ENCODE data around the gene EEF1AKMT4. TPM values are rescaled to one million over a fixed set of nuclear protein-coding genes. Genes with fewer than 3 reads are reported as not detected.
A peak's percentile ranks its signal among the peaks of the same experiment; 100 is the strongest.

Gene EEF1AKMT4
- total and polyA plus RNA-seq, 10 of the 15 experiments (the other 5 are each of a cell fraction or from before 2014, with no cell fraction given), result 7.5 to 26.8 (median 18.3) TPM

DNA sequence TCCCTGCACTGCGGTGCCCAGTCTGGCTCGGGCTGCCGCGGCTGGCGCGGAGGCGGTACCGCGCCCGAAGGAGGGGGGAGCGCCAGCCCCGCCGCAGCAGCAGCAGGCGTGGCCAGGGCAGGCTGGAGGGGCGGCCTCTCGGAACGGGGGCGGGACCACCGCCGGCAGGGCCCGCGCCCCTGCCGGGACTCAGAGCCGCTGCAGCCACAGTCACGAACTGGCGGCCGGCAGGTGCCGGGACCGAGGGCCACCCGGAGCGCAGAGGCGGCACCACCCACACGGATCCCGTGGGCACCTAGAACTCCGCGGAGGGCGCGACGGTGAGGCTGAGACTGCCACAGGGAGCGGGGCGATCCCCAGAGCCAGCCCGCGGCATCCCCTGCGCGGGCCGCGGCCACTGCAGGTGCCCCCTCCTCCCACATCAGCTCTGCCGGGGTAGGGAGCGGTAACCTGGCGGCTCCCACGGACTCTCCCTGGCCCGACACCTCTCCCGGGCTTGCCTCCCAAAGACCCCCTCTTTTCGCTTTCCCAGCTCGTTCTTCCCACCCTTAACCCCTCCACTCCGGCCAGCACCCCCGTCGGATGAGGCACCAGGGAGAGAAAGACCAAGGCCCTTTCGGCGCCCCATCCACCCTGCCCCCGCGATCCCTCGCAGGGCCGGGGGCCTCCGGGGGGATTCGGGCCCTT, 19.9 kb upstream of the EEF1AKMT4 start, which contains the start of gene VWA5B2:
Gene VWA5B2 (plus strand): TSS at position 192 of the 687 bp plus-strand sequence. CDS start 944 bp downstream, outside the sequence.
- H2AFZ ChIP-seq (ENCODE audit: control insufficient read depth, low read depth, low read length), result peak within 1 kb of the TSS; percentile 51
- BruUV-seq (replicated peaks), result no TSS peak
- H3K36me3 ChIP-seq (ENCODE audit: control insufficient read depth in 2 of 2, insufficient read depth in 2 of 2, low read length in 1 of 2), result no peaks in the 10 kb centered on the region

More for the DNA sequence above, 19.9 kb upstream of the EEF1AKMT4 start, which contains the start of gene VWA5B2:
- Histone ChIP-seq H3K9me3 (replicated peaks; ENCODE audit: control insufficient read depth, insufficient read depth, low read length) (no peaks in the 10 kb centered on the region), H3K27ac (ENCODE audit: control insufficient read depth, insufficient read depth) (no peak within 1 kb of the TSS), H3K4me2 (ENCODE audit: control insufficient read depth, insufficient read depth) (peak within 1 kb of the TSS; percentile 77; the same call in 1 of the 2 replicates), H3K9ac (ENCODE audit: control insufficient read depth, insufficient read depth, low read length) (no peak within 1 kb of the TSS), H4K20me1 (ENCODE audit: control insufficient read depth, insufficient read depth) (no peaks in the 10 kb centered on the region), H3K27me3 (replicated peaks in 1 of 2; ENCODE audit: control insufficient read depth in 2 of 2, insufficient read depth in 2 of 2, low read length in 1 of 2) (peaks cover 16 to 18% of the 10 kb centered on the region in 2 experiments), H3K79me2 (ENCODE audit: control insufficient read depth, insufficient read depth, low read length) (no peaks in the 10 kb centered on the region), H3K4me3 (peak within 1 kb of the TSS; percentile 29; the same call in 1 of the 2 replicates), H3K4me1 (ENCODE audit: control insufficient read depth, insufficient read depth, low read length) (no peaks in the 10 kb centered on the region)
- TF ChIP-seq RB1 (IDR thresholded peaks at IDR 0.05; ENCODE audit: borderline replicate concordance) (0 out of 2 replicates have a peak, but pooled peaks have one; percentile 33), HCFC1 (IDR thresholded peaks at IDR 0.05; ENCODE audit: low read length) (no peak), BHLHE40 (IDR thresholded peaks at IDR 0.05; ENCODE audit: borderline replicate concordance in 1 of 2, low read depth in 2 of 2, low read length in 1 of 2) (peak in 1 of 2 experiments; percentile 71; a peak in 2 of 4 replicates), EGR1 (IDR thresholded peaks at IDR 0.05; ENCODE audit: borderline replicate concordance in 1 of 2, low read depth in 2 of 2, low read length in 2 of 2) (peak in 1 of 2 experiments; percentile 55; a peak in 2 of 3 replicates), MYC (IDR thresholded peaks at IDR 0.05; ENCODE audit: insufficient read depth, insufficient read length, insufficient replicate concordance, low read length, severe bottlenecking) (no peak), ZNF24 (IDR thresholded peaks at IDR 0.05) (no peak), IKZF1 (conservative IDR thresholded peaks at IDR 0.05) (0 out of 2 replicates have a peak, but pooled peaks have one; percentile 34), LARP7 (IDR thresholded peaks at IDR 0.05) (peak; percentile 58; the same call in 1 of the 2 replicates), SUZ12 (IDR thresholded peaks at IDR 0.05; ENCODE audit: unreplicated experiment) (peak; percentile 49), DPF2 (IDR thresholded peaks at IDR 0.05) (0 out of 2 replicates have a peak, but pooled peaks have one; percentile 23)
- TF ChIP-seq, protein P1, sequence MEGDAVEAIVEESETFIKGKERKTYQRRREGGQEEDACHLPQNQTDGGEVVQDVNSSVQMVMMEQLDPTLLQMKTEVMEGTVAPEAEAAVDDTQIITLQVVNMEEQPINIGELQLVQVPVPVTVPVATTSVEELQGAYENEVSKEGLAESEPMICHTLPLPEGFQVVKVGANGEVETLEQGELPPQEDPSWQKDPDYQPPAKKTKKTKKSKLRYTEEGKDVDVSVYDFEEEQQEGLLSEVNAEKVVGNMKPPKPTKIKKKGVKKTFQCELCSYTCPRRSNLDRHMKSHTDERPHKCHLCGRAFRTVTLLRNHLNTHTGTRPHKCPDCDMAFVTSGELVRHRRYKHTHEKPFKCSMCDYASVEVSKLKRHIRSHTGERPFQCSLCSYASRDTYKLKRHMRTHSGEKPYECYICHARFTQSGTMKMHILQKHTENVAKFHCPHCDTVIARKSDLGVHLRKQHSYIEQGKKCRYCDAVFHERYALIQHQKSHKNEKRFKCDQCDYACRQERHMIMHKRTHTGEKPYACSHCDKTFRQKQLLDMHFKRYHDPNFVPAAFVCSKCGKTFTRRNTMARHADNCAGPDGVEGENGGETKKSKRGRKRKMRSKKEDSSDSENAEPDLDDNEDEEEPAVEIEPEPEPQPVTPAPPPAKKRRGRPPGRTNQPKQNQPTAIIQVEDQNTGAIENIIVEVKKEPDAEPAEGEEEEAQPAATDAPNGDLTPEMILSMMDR (IDR thresholded peaks at IDR 0.05 in 2 of 3, conservative IDR thresholded peaks at IDR 0.05 in 1 of 3; ENCODE audit: control insufficient read depth in 2 of 3, extremely low read depth in 1 of 3, insufficient read depth in 1 of 3, low read depth in 3 of 3, low read length in 3 of 3), result peak in 1 of 3 experiments; percentile 18; a peak in 1 of 6 replicates
- CTCF ChIA-PET, result interaction anchor here (4.4 kb wide), 1 partner anchor 23 kb away, joined by 69 read pairs; the partner anchor contains the start of gene EEF1AKMT4
- POLR2A ChIA-PET, result no interaction called here
- in situ Hi-C loops (cut with MboI), result no loop called here
- FAIRE-seq, result no peak
- 2% methylated on average over 44 of the region's 66 CpGs for WGBS (ENCODE audit: insufficient coverage, insufficient replicate concordance, low lambda C conversion rate, missing lambda C conversion rate)
- no peak for DNase-seq (ENCODE audit: low read depth, low spot score)
- peak; percentile 96 for ATAC-seq
- RAD21 ChIA-PET (ENCODE audit: unreplicated experiment), result interaction anchor here (1.0 to 1.1 kb wide), 2 partner anchors 11 to 334 kb away, joined by 4 read pairs; no protein-coding TSS in a partner anchor
- intact Hi-C loops (cut with micrococcal nuclease; ENCODE audit: unreplicated experiment), result no loop called here
- SMC1A ChIA-PET (ENCODE audit: uncharacterized antibody, unreplicated experiment), result interaction anchor here (0.8 kb wide), 1 partner anchor 20 kb away, joined by 3 read pairs; the partner anchor contains the start of gene EEF1AKMT4
